Measurements from ENCODE around the gene CELF2.

The CELF2 gene

DNA sequence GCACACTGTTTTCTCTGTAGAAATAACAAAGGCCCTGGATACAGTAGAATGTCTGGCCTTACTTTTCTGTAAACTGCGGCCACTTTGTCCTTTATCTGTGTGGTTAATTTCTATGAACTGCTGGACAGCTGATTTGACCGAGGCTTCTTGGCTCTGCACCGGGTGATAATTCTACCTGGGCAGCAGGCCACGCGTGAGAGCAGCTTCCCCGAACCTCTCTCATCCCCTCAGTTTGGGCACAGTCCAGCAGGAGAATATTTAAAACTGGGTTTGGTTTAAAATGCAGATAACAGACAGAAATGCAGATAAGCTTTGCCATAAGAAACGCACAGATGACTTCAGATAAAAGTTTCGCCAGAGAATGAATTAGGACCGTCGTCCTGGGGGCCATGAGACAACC, 81.0 kb downstream of the CELF2 start:
- H3K27me3 ChIP-seq (ENCODE audit: control insufficient read depth, insufficient read depth, low read length): no peaks in the 10 kb centered on the region
- no peak overlapping the region for H3K4me3 ChIP-seq (ENCODE audit: low read length)
- no peak overlapping the region for H3K9ac ChIP-seq (ENCODE audit: low read length)
- H3K4me1 ChIP-seq (ENCODE audit: control insufficient read depth, insufficient read depth, low read length): peaks cover 5% of the 10 kb centered on the region
- H3K27ac ChIP-seq (ENCODE audit: low read depth, low read length): no peak overlapping the region
- H3K36me3 ChIP-seq (ENCODE audit: control insufficient read depth, insufficient read depth, low read length): no peaks in the 10 kb centered on the region

DNA sequence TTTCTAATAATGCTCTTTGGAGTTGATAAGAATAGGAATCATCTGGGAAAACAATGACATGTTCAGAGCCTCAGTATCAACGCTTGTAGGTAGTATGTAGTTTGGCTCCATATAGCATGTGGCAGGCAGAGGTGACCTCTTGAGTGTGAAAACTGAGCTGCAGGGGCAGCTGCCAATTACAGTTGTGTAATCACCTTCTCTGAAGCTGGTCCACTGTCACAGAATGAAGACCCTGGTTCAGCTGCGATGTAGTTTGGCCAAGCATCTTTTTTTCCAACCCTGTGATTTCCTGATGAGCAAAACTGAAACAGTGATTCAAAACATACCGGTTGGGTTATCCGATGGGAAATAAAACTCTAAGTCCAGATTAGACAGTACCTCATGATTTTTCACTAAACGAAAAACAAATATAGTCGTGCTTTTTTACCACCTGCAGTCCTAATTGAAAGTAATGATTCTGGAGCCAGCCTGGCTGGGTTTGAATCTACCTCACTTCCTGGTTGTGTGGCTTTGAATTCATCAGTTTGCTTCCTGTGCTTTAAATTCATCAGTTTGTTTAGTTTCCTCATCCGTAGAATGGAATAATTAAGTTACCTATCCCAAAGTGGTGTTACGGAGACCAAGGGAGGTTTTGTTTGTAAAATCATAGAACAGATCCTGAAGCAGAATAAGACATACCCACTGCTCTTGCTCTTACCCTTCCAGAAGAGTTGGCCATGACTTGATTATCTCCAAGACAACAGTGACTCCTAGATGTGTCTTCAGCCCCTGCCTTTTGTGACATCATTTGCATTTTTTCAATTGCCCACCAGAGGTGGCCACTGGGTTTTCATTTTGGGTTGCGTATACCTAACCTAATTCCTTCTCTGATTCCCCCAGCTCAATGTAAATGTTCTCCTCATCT, 87.4 kb downstream of the CELF2 start:
- H3K4me3 ChIP-seq (ENCODE audit: low read length): no peak overlapping the region
- no peaks in the 10 kb centered on the region for H3K36me3 ChIP-seq (ENCODE audit: control insufficient read depth, insufficient read depth, low read length)
- no peaks in the 10 kb centered on the region for H3K4me1 ChIP-seq (ENCODE audit: control insufficient read depth, insufficient read depth, low read length)
- no peaks in the 10 kb centered on the region for H3K27me3 ChIP-seq (ENCODE audit: control insufficient read depth, insufficient read depth, low read length)
- H3K27ac ChIP-seq (ENCODE audit: low read depth, low read length): no peak overlapping the region
- no peak overlapping the region for H3K9ac ChIP-seq (ENCODE audit: low read length)

- H3K27me3 ChIP-seq (ENCODE audit: control insufficient read depth, insufficient read depth, low read length): no peaks in the 10 kb centered on the region
- no peak overlapping the region for H3K4me3 ChIP-seq (ENCODE audit: low read length)
- H3K27ac ChIP-seq (ENCODE audit: low read depth, low read length): no peak overlapping the region
- H3K9ac ChIP-seq (ENCODE audit: low read length): no peak overlapping the region
- no peaks in the 10 kb centered on the region for H3K4me1 ChIP-seq (ENCODE audit: control insufficient read depth, insufficient read depth, low read length)
- no peaks in the 10 kb centered on the region for H3K36me3 ChIP-seq (ENCODE audit: control insufficient read depth, insufficient read depth, low read length)
Measured at GRCh38 chr10:11105676-11106004, 88.0 kb downstream of the CELF2 start.

DNA sequence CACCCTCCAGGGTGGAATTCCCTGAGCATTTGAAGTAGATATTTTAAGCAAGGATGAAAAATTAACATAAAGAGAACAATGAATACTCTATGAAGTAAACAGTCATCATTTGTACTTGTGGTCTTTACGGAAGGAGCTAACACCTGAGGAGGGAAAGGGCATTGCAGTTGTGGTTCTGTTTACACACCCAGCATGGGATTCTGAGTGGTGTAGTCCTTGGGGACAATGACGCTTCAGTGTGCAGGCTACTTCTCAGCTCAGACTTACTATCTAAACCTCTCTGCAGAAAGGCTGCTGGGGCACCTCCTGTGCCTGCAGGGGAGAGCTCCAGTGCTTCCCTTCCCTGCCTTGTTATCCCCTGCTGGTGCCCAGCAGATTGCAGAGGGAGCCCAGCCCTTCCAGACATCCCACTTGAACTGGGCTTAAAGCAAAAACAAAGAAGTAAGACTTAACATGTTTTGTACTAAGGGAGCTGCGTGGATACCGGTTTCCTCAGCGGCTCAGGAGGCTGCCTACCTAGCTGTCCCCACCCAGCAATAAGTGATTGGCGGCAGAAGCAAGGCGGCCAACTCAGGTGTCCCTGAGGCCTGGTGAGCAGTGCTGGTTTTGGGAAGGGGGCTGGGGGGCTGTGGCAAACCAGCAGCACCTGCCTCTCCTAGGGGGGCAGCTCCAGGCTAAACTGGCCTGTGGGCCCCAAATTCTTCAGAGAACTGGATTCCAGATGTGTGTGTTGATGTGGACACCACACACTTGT, 89.1 kb downstream of the CELF2 start:
- Histone ChIP-seq H3K4me3 (ENCODE audit: low read length) (no peak overlapping the region), H3K4me1 (ENCODE audit: control insufficient read depth, insufficient read depth, low read length) (no peaks in the 10 kb centered on the region), H3K9ac (ENCODE audit: low read length) (no peak overlapping the region), H3K36me3 (ENCODE audit: control insufficient read depth, insufficient read depth, low read length) (no peaks in the 10 kb centered on the region), H3K27ac (ENCODE audit: low read depth, low read length) (no peak overlapping the region), H3K27me3 (ENCODE audit: control insufficient read depth, insufficient read depth, low read length) (no peaks in the 10 kb centered on the region)

GRCh38 chr10:11107948-11108347, 90.3 kb downstream of the CELF2 start:
- no peak overlapping the region for H3K27ac ChIP-seq (ENCODE audit: low read depth, low read length)
- no peak overlapping the region for H3K4me3 ChIP-seq (ENCODE audit: low read length)
- no peaks in the 10 kb centered on the region for H3K36me3 ChIP-seq (ENCODE audit: control insufficient read depth, insufficient read depth, low read length)
- H3K9ac ChIP-seq (ENCODE audit: low read length): no peak overlapping the region
- no peaks in the 10 kb centered on the region for H3K4me1 ChIP-seq (ENCODE audit: control insufficient read depth, insufficient read depth, low read length)
- no peaks in the 10 kb centered on the region for H3K27me3 ChIP-seq (ENCODE audit: control insufficient read depth, insufficient read depth, low read length)

DNA sequence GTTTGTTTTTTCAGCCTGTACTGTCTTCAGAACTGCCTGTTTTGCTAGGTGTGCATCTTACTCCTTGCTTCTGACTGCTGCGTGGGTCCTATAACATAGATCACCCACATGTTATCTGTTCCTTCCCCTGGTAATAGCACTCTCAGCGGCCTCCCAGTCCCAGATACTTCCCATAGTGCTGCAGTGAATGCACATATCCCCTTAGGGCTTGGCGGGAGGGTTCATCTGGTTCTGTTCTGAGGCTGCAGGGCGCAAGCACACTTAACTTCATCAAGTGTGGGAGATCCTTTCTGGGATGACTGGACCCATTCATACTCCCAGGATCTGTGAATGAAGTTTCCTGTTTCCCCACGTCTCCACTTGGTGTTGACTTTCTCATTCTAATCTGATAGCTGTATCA, 90.7 kb downstream of the CELF2 start:
- Histone ChIP-seq H3K4me1 (ENCODE audit: control insufficient read depth, insufficient read depth, low read length) (no peaks in the 10 kb centered on the region), H3K27me3 (ENCODE audit: control insufficient read depth, insufficient read depth, low read length) (no peaks in the 10 kb centered on the region), H3K36me3 (ENCODE audit: control insufficient read depth, insufficient read depth, low read length) (no peaks in the 10 kb centered on the region), H3K4me3 (ENCODE audit: low read length) (no peak overlapping the region), H3K9ac (ENCODE audit: low read length) (no peak overlapping the region), H3K27ac (ENCODE audit: low read depth, low read length) (no peak overlapping the region)

DNA sequence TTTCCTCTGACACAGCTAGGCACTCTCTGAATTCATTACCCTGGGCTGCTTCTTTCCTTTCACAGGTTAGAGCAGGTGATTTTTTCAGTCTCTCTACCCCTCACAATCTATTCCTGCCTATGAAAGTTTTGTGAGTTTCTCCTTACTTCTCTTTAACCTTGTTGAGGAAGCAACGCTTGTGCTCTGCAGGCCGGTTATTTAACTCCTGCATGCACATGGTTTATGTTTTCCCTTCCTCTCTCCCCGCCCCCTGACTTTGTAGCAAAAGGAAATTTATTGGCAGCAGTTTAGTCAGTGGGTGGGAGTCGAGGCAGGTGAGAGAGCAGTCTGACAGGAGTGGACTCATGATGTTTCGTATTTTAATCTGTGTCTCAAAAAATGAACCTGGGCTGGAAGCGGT, 91.9 kb downstream of the CELF2 start:
- Histone ChIP-seq H3K9ac (ENCODE audit: low read length) (no peak overlapping the region), H3K27me3 (ENCODE audit: control insufficient read depth, insufficient read depth, low read length) (no peaks in the 10 kb centered on the region), H3K27ac (ENCODE audit: low read depth, low read length) (no peak overlapping the region), H3K4me1 (ENCODE audit: control insufficient read depth, insufficient read depth, low read length) (no peaks in the 10 kb centered on the region), H3K36me3 (ENCODE audit: control insufficient read depth, insufficient read depth, low read length) (no peaks in the 10 kb centered on the region), H3K4me3 (ENCODE audit: low read length) (no peak overlapping the region)

GRCh38 chr10:11110539-11110938, 92.9 kb downstream of the CELF2 start:
- Histone ChIP-seq H3K9ac (ENCODE audit: low read length) (no peak overlapping the region), H3K36me3 (ENCODE audit: control insufficient read depth, insufficient read depth, low read length) (no peaks in the 10 kb centered on the region), H3K4me3 (ENCODE audit: low read length) (no peak overlapping the region), H3K27me3 (ENCODE audit: control insufficient read depth, insufficient read depth, low read length) (no peaks in the 10 kb centered on the region), H3K27ac (ENCODE audit: low read depth, low read length) (no peak overlapping the region), H3K4me1 (ENCODE audit: control insufficient read depth, insufficient read depth, low read length) (no peaks in the 10 kb centered on the region)

- Histone ChIP-seq H3K27ac (ENCODE audit: low read depth, low read length) (no peak overlapping the region), H3K27me3 (ENCODE audit: control insufficient read depth, insufficient read depth, low read length) (no peaks in the 10 kb centered on the region), H3K4me3 (ENCODE audit: low read length) (no peak overlapping the region), H3K36me3 (ENCODE audit: control insufficient read depth, insufficient read depth, low read length) (no peaks in the 10 kb centered on the region), H3K4me1 (ENCODE audit: control insufficient read depth, insufficient read depth, low read length) (no peaks in the 10 kb centered on the region), H3K9ac (ENCODE audit: low read length) (no peak overlapping the region)
Measured at GRCh38 chr10:11111490-11111889, 93.8 kb downstream of the CELF2 start.

DNA sequence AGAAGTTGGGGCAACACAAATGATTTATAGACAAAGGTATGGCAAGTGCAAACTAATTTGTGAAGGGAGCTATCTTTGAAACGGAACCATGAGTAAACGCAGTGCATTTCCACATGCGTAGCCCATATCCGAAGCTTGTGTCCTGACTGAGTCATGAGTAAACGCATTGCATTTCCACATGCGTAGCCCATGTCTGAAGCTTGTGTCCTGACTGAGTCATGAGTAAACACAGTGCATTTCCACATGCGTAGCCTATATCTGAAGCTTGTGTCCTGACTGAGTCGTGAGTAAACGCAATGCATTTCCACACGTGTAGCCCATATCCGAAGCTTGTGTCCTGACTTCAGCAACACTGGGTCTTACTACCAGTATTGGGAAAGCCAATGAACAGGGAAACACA, 95.0 kb downstream of the CELF2 start:
- Histone ChIP-seq H3K27me3 (ENCODE audit: control insufficient read depth, insufficient read depth, low read length) (no peaks in the 10 kb centered on the region), H3K27ac (ENCODE audit: low read depth, low read length) (no peak overlapping the region), H3K36me3 (ENCODE audit: control insufficient read depth, insufficient read depth, low read length) (no peaks in the 10 kb centered on the region), H3K4me3 (ENCODE audit: low read length) (no peak overlapping the region), H3K9ac (ENCODE audit: low read length) (no peak overlapping the region), H3K4me1 (ENCODE audit: control insufficient read depth, insufficient read depth, low read length) (no peaks in the 10 kb centered on the region)

GRCh38 chr10:11113156-11113555, 95.5 kb downstream of the CELF2 start:
- Histone ChIP-seq H3K27me3 (ENCODE audit: control insufficient read depth, insufficient read depth, low read length) (no peaks in the 10 kb centered on the region), H3K27ac (ENCODE audit: low read depth, low read length) (no peak overlapping the region), H3K4me1 (ENCODE audit: control insufficient read depth, insufficient read depth, low read length) (no peaks in the 10 kb centered on the region), H3K4me3 (ENCODE audit: low read length) (no peak overlapping the region), H3K9ac (ENCODE audit: low read length) (no peak overlapping the region), H3K36me3 (ENCODE audit: control insufficient read depth, insufficient read depth, low read length) (no peaks in the 10 kb centered on the region)

DNA sequence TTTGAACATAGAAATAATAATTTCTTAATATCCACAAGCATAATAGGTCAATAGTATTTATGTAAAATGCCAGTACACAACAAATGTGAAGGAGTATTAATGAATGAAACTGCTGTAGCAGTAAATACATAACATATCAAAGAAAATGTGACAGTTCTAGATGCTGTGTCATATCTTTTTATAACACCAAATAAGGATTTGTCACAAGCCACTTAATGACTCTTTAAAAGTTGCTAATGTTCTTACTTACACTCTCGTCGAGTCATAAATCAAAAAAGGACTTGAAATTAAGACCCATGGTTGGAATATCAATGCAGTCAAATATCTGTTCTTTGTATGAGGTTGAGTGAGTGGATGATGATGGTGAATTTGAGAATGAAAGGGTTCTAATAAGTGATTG, 96.6 kb downstream of the CELF2 start:
- no peaks in the 10 kb centered on the region for H3K27me3 ChIP-seq (ENCODE audit: control insufficient read depth, insufficient read depth, low read length)
- no peaks in the 10 kb centered on the region for H3K4me1 ChIP-seq (ENCODE audit: control insufficient read depth, insufficient read depth, low read length)
- H3K36me3 ChIP-seq (ENCODE audit: control insufficient read depth, insufficient read depth, low read length): no peaks in the 10 kb centered on the region
- no peak overlapping the region for H3K4me3 ChIP-seq (ENCODE audit: low read length)
- no peak overlapping the region for H3K27ac ChIP-seq (ENCODE audit: low read depth, low read length)
- H3K9ac ChIP-seq (ENCODE audit: low read length): no peak overlapping the region

- Histone ChIP-seq H3K36me3 (ENCODE audit: control insufficient read depth, insufficient read depth, low read length) (no peaks in the 10 kb centered on the region), H3K4me1 (ENCODE audit: control insufficient read depth, insufficient read depth, low read length) (no peaks in the 10 kb centered on the region), H3K27me3 (ENCODE audit: control insufficient read depth, insufficient read depth, low read length) (no peaks in the 10 kb centered on the region)
Measured at GRCh38 chr10:11115337-11115736, 97.7 kb downstream of the CELF2 start.

More at GRCh38 chr10:11115337-11115736, 97.7 kb downstream of the CELF2 start:
- no peak overlapping the region for H3K9ac ChIP-seq (ENCODE audit: low read length)
- no peak overlapping the region for H3K27ac ChIP-seq (ENCODE audit: low read depth, low read length)
- no peak overlapping the region for H3K4me3 ChIP-seq (ENCODE audit: low read length)

Data from rectal smooth muscle tissue (tissue), 1 donor.